Posterior cingulate gyrus (tissue), 11 donors: ENCODE results near the gene EIF3D.
"Not testable (repeated sequence)": the region's sequence is repeated elsewhere in the genome, so short reads cannot be mapped to it uniquely, and the experiment has no call there.

ENCODE experiments used
- DNase-seq, 10 donors: peaks; one replicate each; pipeline versions ENCODE4 v3.0.0 to v3.0.0-alpha.2; 2020 to 2021; ENCODE audit warnings: mixed read lengths in 3 of 10
- intact Hi-C: fragments of 100-400 bp; cut with DNase I; formaldehyde crosslinking; loops from one replicate; pipeline ENCODE4 v1.15.1; 2023

The EIF3D gene

DNA sequence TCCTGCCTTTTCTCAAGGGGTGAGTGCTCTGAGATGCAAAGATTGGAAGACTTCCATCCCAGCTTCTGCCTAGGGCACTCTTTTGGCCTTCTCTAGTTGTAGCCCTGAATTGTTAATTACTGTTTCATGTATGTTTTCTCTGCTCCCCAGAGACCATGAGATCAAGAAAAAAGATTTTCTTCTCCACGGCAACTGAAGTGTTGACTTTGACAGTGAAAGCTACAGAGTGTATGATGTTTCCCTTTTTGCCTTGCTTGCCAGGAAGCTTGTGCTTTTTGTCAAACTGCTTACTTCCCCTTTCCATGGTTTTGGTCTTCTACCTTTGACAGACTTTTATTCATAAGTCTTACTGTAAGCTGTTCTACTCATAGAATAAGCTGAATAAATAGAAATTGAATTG lies 23.3 kb upstream of the EIF3D start:
- intact Hi-C loops = no loop called here
- DNase-seq = no peak

DNA sequence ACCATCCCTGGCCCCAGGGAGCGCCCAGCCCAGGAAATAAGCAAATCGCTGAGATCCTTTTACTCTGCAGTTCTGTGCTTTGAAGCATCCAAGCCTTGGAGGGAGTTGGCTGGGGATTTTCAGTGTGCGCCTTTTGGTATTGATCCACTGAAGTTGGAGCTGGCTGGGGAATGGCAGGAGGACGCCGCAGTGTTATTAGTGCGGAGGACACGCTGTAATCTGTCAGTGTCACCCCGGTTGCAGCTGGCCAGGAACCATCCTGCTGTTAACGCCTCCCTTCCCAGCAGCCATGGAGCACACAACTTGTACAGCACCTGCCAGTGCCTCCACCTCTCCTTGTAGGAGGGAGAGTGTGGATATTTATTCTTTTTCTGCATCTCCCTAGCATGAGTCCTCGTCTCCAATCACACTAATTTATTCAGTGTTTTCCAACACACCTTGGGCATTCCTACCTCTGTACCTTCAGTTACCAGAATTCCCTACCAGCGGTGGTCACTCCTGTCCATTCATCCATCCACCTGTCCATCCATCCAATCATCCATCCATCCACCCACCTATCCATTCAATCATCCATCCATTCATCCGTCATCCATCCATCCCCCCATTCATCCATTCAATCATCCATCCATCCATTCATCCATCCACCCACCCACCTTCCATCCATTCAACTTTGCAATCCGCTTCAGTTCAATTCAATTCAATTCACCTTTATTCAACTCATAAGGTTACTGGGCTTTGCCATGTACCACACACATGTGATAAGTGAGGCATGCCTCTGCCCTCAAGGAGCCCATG lies 21.9 kb upstream of the EIF3D start:
- DNase-seq = peak in 1 of 10 donors; percentile 72
- intact Hi-C loops = no loop called here

DNA sequence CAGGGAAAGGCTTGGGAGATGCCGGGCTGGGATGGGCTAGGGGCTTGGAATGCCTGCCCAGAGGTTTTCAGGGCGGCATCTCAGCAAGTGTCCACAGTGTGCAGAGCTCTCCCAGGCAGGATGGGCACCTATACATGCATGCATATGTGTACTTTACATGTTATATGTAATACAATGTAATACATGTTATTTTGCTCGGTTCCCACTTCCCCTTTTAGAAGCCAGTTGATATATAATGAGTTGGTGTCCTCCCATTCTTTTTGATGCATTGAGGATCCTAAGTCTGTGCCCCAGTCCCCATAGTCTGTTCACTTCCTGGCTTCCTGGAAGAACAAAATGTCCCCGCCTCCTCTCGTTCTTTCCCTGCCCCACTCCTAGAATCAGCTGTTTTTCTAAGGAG lies 20.1 kb upstream of the EIF3D start:
- DNase-seq = no peak
- intact Hi-C loops = loop anchor here (5.0 to 10.0 kb wide), 2 partner anchors 208 to 646 kb away; no protein-coding TSS in a partner anchor

DNA sequence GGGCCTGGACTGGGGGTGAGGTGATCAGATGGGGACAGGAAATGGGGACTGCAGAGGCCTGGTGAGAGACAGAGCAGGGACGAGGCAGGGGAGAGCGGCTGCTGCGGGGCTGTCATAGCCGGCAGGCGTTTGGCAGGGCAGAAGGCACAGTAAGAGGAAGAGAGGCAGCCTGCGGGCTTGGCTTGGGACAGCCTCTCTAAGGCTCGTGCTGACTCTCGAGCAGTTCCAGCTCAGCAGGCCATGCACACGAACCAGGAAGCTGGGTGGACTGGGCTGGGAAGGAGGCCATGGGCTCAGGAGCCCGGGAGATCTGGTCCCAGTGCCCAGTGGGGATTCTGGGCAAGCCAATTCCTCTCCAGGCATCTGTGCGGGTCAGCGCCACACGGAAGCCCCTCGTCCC lies 19.6 kb upstream of the EIF3D start:
- no peak for DNase-seq

DNA sequence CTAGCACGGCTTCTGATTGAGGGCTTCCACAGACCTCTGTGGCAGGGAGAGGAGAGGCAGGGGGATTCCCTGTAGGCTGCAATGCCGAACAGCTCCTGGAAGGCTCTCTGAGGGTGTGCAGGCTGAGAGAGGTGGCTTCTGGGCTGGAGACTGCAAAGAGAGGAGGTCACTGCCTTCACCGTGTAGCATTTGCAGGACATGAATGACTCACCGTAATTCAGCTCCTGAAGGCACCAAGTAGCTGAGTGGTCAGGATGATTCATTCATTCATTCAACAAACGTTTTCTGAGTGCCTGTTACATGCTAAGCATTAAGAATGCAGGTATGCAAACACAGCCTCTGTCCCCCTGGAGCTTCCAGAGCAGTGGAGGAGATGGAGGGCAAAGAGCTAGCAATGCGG lies 18.0 kb upstream of the EIF3D start:
- intact Hi-C loops = loop anchor here (1.0 to 10.0 kb wide), 3 partner anchors 210 to 648 kb away; no protein-coding TSS in a partner anchor
- DNase-seq = peak in 1 of 10 donors; percentile 59

More for the DNA sequence above, 19.6 kb upstream of the EIF3D start:
- intact Hi-C loops = loop anchor here (5.0 to 10.0 kb wide), 2 partner anchors 209 to 646 kb away; no protein-coding TSS in a partner anchor

DNA sequence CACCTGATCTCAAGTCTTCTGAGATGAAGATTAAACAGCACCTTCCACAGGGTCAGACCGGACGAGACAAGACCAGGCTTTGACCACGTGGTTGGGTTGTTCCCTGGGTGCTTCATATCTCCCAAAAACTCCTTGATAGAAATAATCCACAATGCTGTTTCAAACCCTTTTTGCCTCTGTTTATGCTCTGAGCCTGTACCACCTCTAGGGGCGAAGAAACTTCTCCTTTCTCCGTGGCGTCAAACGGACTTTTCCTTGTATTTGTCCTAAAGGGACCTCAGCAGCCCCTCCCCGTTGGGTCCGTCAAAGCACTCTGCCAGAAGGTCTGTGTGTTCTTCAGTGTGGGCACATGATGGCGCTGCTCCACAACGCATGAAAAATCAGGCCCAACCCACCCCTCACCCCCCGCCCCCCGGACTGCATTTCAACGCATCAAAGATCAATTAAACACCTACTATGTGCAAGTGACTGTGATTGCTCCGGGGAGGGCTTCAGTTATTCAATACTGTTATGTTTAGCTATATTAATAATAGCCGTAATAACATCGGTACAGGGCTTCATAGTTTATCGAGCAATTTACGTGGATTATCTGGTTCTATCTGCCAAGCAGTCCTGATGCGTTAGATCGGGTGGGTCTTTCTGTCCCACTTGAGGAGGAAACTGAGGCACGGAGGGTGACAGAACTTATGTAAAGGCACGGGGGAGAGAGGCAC lies 17.3 kb upstream of the EIF3D start:
- DNase-seq = peak in 9 of 10 donors; percentile 38 to 91 (median 55)
- intact Hi-C loops = loop anchor here (1.0 to 10.0 kb wide), 3 partner anchors 211 to 649 kb away; no protein-coding TSS in a partner anchor

DNA sequence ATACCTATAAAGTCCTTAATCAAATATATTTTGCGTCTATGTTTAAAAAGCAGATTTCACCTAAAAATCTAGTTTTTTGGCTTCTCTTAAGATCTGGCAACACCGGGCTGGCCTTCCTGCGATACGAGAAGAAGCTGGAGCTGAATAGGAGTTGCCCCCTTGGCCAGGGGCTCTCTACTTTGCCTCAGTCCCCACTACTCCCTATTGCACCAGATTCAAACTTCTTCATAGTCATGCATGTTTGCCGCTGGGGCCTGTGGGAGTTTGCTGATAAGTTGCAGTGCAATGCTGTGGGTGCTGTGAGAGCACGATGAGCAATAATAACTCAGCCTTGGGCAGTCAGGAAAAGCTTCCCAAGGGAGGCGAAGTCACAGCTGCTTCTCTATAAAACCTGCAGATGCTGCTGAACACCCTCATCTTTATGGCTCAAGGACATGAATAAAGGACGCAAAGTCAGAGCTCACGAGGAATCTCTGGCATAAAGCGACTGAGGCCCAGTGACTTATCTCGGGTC lies 15.2 kb upstream of the EIF3D start:
- intact Hi-C loops = loop anchor here (10.0 kb wide), 1 partner anchor 651 kb away; no protein-coding TSS in a partner anchor

DNA sequence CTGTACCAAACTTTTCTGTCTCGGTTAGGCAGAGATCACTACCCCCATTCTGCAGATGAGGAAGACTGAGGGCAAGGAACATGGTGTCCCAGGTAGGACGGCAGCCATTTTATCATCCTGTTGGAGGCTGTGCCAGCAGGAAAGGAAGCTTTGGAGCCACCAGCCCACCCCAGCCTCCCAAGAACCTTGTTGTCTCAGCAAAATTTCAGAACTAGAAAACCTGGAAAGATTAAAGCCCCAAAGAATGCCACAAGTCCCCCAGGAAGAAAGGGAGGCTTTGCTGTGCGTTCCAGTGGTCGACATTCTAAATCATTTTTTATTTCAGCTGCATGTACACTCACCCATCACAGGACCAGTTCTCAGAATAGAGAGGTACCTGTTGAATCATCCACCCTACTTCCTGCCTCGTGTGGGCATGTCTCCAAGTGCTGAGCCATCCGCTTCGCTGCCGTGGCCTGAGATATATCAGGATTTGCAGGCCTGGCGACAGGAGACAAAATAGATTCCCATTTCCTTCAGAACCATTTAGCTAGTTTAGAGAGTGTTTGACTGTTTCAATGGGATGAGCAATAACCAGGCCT lies 13.0 kb upstream of the EIF3D start:
- intact Hi-C loops = loop anchor here (10.0 kb wide), 1 partner anchor 653 kb away; no protein-coding TSS in a partner anchor
- DNase-seq = peak in 8 of 10 donors; percentile 41 to 93 (median 58)

More for the DNA sequence above, 15.2 kb upstream of the EIF3D start:
- DNase-seq = no peak

DNA sequence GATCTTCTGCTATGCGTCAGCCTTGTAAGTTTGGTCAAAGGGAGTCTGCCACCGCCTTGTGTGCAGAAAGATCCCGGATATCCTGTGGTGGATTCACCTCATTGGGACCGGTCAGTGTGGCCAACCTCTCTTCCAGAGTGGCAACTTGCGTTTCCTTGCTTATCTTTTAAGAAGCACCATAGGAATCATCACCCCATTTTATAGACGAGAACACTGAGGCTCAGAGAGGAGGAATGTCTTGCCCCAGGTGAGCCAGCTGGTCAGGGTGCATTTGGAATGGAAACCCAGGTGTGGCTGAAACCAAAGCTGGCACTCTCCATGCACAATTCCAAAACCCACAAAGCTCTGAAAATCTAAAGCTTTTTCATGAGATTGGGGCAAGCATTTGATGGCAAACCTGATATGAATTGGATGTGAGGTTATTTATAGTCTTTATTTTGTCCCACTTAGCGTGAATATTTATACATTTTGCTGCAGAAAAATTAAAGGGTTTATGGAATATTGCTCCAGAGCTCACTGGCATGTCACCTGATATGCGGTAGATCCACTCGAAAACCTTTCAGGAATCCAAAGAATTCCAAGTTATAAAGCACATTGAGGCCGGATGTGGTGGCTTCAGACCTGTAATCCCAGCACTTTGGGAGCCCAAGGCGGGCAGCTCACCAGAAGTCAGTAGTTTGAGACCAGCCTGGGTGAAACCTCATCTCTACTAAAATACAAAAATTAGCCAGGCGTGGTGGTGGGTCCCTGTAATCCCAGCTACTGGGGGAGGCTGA lies 12.1 kb upstream of the EIF3D start:
- DNase-seq = no peak
- intact Hi-C loops = loop anchor here (10.0 kb wide), 1 partner anchor 654 kb away; no protein-coding TSS in a partner anchor

DNA sequence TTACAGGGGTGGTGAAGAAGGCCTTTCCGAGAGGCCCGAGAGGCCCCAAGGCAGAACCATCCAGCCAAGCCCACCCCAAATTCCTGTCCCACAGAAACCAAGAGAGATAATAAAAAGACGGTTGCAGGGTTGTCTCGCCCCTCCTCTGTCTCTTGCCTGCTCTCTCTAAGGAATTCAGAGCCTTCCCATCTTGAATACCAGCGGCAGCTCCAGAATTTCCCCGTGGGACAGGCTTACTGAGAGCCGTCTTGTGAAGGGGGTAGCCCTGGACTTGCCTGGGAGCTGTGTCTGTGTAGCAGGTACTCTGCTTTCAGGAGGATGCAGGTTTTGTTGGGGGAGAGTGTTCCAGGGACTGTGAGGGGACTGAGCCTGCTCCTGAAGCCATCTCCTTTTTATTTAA lies 9.6 kb upstream of the EIF3D start:
- DNase-seq = no peak
- intact Hi-C loops = no loop called here

DNA sequence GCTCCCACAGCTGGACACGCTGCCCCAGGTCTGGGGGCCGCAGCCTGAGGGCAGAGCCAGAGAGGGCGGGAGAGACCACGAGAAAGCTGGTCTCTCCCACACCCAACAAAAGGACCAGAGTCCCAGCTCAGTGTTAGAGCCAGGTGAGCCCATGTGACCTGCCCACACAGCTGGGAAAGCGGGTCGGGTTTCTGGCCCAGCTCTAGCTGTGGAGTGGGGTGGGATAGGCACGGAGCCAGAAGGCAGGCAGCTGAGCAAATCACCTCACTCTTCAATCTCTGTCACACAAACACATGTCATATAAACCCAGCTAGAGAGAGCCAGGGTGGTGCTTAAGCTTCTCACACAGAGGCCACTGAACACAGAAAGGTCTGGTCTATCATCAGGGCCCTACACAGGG lies 7.8 kb upstream of the EIF3D start:
- intact Hi-C loops = no loop called here
- DNase-seq = no peak

DNA sequence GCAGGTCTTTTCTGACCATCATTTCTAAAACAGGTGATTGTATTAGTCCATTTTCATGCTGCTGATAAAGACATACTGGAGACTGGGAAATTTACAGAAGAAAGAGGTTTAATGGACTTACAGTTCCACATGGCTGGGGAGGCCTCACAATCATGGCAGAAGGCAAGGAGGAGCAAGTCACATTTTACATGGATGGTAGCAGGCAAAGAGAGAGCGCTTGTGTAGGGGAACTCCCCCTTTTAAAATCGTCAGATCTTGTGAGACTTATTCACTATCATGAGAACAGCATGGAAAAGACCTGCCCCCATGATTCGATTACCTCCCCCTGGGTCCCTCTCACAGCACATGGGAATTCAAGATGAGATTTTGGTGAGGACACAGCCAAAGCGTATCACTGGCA lies 4.4 kb upstream of the EIF3D start:
- intact Hi-C loops = loop anchor here (5.0 kb wide), 1 partner anchor 244 kb away; the partner anchor contains the start of gene IFT27
- not testable (repeated sequence) for DNase-seq

DNA sequence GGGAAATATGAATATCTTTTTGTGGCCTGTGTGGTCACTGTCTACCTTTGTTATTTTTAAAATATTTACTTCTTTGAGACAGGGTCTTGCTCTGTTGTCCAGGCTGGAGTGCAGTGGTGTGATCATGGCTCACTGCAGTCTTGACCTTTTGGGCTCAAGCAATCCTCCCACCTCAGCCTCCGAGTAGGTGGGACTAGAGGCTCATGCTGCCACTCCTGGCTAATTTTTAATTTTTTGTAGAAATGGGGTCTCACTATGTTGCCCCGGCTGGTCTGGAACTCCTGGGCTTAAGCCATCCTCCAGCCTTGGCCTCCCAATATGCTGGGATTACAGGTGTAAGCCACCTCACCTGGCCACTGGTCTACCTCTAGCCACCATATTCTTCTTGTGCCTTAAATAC lies 3.5 kb upstream of the EIF3D start:
- intact Hi-C loops = loop anchor here (5.0 kb wide), 1 partner anchor 245 kb away; the partner anchor contains the start of gene IFT27
- no peak for DNase-seq

DNA sequence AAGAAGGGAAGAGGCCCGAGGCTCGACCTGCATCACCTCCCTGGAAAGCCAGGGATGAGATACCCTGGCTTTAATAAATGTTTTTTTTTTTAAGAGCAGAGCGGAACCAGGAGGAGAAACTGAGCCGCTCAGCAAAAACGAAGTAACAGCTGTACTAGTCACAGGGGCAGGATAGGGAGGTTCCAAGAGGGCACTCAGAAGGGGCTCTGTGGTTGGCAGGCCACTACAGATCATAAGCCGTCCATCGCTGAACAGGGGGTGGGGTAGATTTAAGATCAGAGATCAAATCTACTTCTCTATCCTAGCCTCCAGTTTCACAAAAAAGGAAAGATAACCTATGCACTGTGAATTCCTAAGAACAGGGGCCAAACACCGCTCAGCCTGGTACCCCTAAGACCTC lies 625 bp downstream of the EIF3D start:
- intact Hi-C loops = loop anchor here (2.0 kb wide), 1 partner anchor 48 kb away; the partner anchor contains the start of gene TXN2
- DNase-seq = peak in 1 of 10 donors; percentile 28

DNA sequence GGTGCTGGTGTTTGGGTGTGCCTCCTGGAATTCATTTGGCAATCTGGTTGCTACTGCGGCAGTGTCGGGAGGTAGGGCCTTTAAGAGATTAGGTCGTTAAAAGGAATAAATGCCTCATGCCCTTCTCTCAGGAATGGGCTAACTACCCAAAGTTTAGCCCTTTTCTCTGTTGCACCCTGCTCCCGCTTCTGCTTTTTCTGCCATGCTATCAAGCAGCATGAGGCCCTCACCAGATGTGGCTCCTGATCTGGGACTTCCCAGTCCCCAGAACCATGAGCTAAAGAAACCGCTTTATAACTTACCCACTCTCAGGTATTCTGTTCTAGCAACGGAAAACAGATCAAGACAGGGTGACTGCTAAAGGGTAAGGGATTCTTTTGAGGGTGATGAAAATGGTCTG lies 6.3 kb downstream of the EIF3D start:
- intact Hi-C loops = no loop called here
- DNase-seq = peak in 1 of 10 donors; percentile 1

DNA sequence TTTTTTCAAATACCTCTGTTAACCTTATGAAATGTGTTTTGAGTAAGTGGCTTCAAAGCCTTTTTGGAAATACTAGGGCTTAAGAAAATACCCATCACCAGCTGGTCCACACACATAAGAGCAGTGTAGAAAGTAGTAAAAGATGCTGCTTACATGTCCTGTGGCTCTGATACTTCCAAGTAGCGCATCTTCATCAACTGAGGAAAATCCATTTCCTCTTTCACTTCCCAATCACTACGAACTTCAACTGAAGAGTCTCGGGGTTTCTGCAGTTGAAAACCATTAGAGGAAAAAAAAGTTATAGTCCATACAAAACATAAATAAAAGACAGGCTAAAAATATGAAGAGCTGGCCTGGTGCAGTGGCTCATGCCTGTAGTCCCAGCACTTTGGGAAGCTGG lies 8.5 kb downstream of the EIF3D start:
- DNase-seq = no peak
- intact Hi-C loops = no loop called here

DNA sequence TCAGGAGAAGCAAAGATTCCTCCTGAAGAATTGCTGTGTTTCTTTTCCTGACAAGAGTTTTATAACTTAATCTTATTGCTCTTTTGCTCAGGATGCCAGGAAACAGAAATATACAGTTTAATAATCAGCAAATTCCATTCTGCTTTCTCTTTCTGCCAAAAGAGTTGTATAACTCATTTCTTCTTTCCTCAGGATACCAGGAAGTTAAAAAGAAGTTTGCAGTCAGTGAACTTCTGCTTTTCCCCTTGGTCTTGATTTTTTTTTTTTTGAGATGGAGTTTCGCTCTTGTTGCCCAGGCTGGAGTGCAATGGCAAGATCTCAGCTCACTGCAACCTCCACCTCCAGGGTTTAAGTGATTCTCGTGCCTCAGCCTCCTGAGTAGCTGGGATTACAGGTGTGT lies 9.1 kb downstream of the EIF3D start:
- intact Hi-C loops = not testable (repeated sequence)
- DNase-seq = peak in 1 of 10 donors; percentile 36

DNA sequence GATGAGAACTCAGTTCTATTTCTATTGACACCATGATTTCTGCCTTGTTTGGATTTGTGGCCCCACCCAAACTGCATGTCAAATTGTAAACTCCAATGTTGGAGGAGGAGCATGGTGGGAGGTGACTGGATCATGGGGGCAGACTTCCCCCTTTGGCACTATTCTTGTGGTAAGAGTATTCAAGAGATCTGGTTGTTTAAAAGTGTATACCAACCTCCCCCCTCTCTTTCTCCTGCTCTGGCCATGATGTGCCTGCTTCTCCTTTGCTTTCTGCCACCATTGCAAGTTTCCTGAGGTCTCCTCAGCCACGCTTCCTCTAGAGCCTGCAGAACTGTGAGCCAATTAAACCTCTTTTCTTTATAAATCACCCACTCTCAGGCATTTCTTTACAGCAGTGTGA lies 14.2 kb downstream of the EIF3D start:
- intact Hi-C loops = no loop called here
- DNase-seq = peak in 1 of 10 donors; percentile 9

DNA sequence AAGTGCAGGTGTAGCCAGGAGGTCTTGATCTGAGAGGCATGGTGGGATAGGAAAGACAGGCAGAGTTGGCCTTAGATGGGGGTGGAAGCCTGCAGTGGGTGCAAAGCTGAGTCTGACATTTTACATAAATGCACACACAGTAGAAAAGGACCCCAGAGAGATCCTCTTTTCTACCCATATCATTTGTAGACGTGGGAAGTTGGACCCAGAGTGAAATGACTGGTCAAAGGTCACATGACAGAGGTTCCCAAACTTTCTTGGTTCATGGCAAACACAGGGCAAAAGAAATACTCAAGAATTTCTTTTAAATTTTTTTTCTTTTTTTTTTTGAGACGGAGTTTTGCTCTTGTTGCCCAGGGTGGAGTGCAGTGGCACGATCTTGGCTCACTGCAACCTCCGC lies 16.0 kb downstream of the EIF3D start:
- intact Hi-C loops = no loop called here

DNA sequence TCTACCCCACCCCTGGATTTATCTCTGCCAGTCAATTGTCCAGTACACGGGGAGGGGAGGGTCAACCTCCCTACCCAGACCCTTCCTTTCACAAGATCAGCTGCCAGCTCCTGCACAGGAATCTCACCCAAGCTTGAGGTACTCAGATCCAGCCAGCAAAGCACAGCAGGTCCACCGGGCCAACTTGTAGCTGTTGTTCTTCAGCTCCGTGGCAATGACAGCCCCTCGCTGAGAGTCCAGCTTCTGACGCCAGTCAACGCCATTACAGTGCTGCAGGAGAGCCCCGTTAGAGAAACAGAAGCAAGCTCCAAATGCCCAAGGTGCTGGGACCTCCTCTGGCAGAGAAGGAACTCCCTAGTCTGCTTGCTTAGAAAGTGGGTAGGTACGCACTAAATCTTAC lies 16.6 kb downstream of the EIF3D start:
- intact Hi-C loops = no loop called here
- DNase-seq = peak in 1 of 10 donors; percentile 57

More for the DNA sequence above, 16.0 kb downstream of the EIF3D start:
- no peak for DNase-seq
